GM10266 (cell line): Measurements from ENCODE around the gene ENPEP.

Experiments used
- DNase-seq: peaks from one replicate; pipeline ENCODE4 v3.0.0; 2012; ENCODE audit errors: extremely low spot score
- CTCF ChIP-seq: IDR thresholded peaks from 2 replicates; pipeline ENCODE4 v1.5.1; 2012; ENCODE audit warnings: mild to moderate bottlenecking, low read depth; ENCODE audit not compliant: control insufficient read depth, insufficient read depth; ENCODE audit errors: missing control alignments

ENPEP gene

GRCh38 chr4:110520886-110521285 lies 44.9 kb downstream of the ENPEP start:
- no peak for TF ChIP-seq CTCF
- DNase-seq = no peak

- no peak for TF ChIP-seq CTCF
These were observed 50.6 kb downstream of the ENPEP start for GRCh38 chr4:110526589-110526988.

GRCh38 chr4:110527156-110527555 lies 51.2 kb downstream of the ENPEP start:
- no peak for DNase-seq
- no peak for TF ChIP-seq CTCF

More at GRCh38 chr4:110526589-110526988, 50.6 kb downstream of the ENPEP start:
- DNase-seq = no peak

GRCh38 chr4:110532901-110533589 lies 57.1 kb downstream of the ENPEP start:
- no peak for TF ChIP-seq CTCF
- DNase-seq = no peak

- no peak for TF ChIP-seq CTCF
- no peak for DNase-seq
These were observed 57.6 kb downstream of the ENPEP start for GRCh38 chr4:110533590-110533910.

- no peak for TF ChIP-seq CTCF
- DNase-seq = no peak
These were observed 58.0 kb downstream of the ENPEP start for GRCh38 chr4:110533940-110534339.

GRCh38 chr4:110540581-110540980 lies 64.6 kb downstream of the ENPEP start:
- no peak for TF ChIP-seq CTCF
- DNase-seq = no peak
